Measurements from ENCODE around the gene PNMT. TPM values are rescaled to one million over a fixed set of nuclear protein-coding genes. Genes with fewer than 3 reads are reported as not detected.

The PNMT gene
- total and polyA plus RNA-seq, 4 donors = 1.9 to 4.3 (median 3.5) TPM

DNA sequence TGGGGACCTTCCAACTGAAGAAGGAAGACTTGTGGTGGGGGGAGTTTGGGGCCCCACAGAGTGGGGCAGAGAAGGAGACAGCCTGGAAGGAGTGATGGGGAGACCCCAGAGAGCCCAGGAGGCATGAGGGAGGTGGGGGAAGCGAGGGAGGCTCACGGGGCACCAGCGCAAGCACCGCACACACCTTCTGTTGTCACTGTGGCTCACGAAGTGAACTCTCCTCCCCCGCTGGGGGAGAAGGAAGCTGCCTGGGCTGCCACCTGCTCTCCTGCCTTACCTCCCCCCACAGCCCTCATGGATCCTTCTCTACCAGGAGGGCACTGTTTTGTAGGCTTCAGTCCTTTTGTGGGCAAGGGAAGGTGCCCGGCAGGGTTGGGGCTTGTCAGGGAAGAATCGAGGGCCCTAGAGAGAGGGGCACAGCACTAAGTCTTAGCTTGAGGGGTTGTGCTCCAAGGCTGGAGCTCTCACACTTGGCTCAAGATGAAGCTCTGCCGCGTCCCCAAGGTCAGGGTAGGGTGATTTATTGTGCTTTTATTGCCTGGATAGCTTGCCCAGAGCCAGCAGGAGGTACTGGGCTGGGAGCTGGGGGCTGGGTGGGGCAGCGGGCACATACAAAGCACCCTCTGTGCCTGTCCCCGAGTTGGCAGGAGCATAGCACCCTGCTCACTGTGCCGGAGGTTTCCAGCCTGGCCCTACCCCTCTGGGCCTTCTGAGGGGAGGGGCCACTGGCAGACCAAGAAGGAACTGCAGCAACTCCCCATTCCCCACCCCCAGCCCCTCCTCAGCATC lies 35.9 kb upstream of the PNMT start:
- no peak overlapping the region for H3K9ac ChIP-seq (ENCODE audit: insufficient read depth in 1 of 2, low read length in 2 of 2)
- H3K27me3 ChIP-seq (ENCODE audit: control insufficient read depth in 3 of 3, insufficient read depth in 3 of 3, low read length in 2 of 3) = no peaks in the 10 kb centered on the region
- TF ChIP-seq, protein P1, sequence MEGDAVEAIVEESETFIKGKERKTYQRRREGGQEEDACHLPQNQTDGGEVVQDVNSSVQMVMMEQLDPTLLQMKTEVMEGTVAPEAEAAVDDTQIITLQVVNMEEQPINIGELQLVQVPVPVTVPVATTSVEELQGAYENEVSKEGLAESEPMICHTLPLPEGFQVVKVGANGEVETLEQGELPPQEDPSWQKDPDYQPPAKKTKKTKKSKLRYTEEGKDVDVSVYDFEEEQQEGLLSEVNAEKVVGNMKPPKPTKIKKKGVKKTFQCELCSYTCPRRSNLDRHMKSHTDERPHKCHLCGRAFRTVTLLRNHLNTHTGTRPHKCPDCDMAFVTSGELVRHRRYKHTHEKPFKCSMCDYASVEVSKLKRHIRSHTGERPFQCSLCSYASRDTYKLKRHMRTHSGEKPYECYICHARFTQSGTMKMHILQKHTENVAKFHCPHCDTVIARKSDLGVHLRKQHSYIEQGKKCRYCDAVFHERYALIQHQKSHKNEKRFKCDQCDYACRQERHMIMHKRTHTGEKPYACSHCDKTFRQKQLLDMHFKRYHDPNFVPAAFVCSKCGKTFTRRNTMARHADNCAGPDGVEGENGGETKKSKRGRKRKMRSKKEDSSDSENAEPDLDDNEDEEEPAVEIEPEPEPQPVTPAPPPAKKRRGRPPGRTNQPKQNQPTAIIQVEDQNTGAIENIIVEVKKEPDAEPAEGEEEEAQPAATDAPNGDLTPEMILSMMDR (IDR thresholded peaks at IDR 0.05; ENCODE audit: control extremely low read depth, extremely low read depth) = no peak
- no peaks in the 10 kb centered on the region for H3K9me3 ChIP-seq (ENCODE audit: control insufficient read depth in 4 of 4, insufficient read depth in 3 of 4, low read length in 3 of 4)
- WGBS, 2 donors = 49 to 55% methylated on average over 13 of the region's 13 CpGs
- DNase-seq = no peak
- peaks cover 0 to 3% (median 1%) of the 10 kb centered on the region in 4 donors for H3K36me3 ChIP-seq (ENCODE audit: control insufficient read depth in 4 of 4, insufficient read depth in 4 of 4, low read length in 4 of 4)
- H3K27ac ChIP-seq (ENCODE audit: low read depth in 1 of 2, low read length in 1 of 2) = peak overlapping the region in 1 of 2 donors; percentile 67
- peaks cover 2 to 28% (median 9%) of the 10 kb centered on the region in 5 donors for H3K4me1 ChIP-seq (ENCODE audit: control insufficient read depth in 5 of 5, insufficient read depth in 5 of 5, low read length in 5 of 5)
- H3K4me3 ChIP-seq = no peak overlapping the region
- ATAC-seq (ENCODE audit: insufficient read depth, low FRiP score) = no peak

DNA sequence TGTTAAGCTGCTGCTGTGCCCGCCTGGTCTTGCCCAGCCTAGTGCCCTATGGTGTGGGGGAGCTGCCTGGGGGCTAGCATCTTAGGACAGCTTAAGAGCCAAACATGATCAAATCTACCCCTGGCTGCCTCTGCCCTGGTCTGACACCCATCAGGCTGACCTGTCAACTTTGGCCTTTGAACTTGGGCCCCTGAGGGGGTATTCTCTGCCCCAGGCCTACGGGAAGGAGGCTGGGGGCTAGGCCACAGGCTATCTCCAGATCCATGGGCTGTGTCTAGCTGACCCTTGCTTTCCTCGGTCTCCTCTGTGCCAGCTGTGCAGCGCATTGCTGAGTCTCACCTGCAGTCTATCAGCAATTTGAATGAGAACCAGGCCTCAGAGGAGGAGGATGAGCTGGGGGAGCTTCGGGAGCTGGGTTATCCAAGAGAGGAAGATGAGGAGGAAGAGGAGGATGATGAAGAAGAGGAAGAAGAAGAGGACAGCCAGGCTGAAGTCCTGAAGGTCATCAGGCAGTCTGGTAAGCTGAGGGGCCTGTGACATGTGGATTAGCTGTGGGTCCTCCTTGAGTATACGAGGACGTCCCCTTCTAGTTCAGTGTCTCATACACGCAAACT lies 34.6 kb upstream of the PNMT start:
- WGBS, 2 donors = 79 to 84% methylated on average over 8 of the region's 8 CpGs
- H3K36me3 ChIP-seq (ENCODE audit: control insufficient read depth in 4 of 4, insufficient read depth in 4 of 4, low read length in 4 of 4) = peaks cover 0 to 11% (median 1%) of the 10 kb centered on the region in 4 donors
- no peak overlapping the region for H3K27ac ChIP-seq (ENCODE audit: low read depth in 1 of 2, low read length in 1 of 2)
- no peaks in the 10 kb centered on the region for H3K27me3 ChIP-seq (ENCODE audit: control insufficient read depth in 3 of 3, insufficient read depth in 3 of 3, low read length in 2 of 3)
- ATAC-seq (ENCODE audit: insufficient read depth, low FRiP score) (no peak), DNase-seq (no peak)
- H3K9me3 ChIP-seq (ENCODE audit: control insufficient read depth in 4 of 4, insufficient read depth in 3 of 4, low read length in 3 of 4) = no peaks in the 10 kb centered on the region
- TF ChIP-seq, protein P1 (IDR thresholded peaks at IDR 0.05; ENCODE audit: control extremely low read depth, extremely low read depth) = no peak
- H3K4me1 ChIP-seq (ENCODE audit: control insufficient read depth in 5 of 5, insufficient read depth in 5 of 5, low read length in 5 of 5) = peaks cover 10 to 26% (median 16%) of the 10 kb centered on the region in 5 donors
- no peak overlapping the region for H3K9ac ChIP-seq (ENCODE audit: insufficient read depth in 1 of 2, low read length in 2 of 2)
- H3K4me3 ChIP-seq = no peak overlapping the region

DNA sequence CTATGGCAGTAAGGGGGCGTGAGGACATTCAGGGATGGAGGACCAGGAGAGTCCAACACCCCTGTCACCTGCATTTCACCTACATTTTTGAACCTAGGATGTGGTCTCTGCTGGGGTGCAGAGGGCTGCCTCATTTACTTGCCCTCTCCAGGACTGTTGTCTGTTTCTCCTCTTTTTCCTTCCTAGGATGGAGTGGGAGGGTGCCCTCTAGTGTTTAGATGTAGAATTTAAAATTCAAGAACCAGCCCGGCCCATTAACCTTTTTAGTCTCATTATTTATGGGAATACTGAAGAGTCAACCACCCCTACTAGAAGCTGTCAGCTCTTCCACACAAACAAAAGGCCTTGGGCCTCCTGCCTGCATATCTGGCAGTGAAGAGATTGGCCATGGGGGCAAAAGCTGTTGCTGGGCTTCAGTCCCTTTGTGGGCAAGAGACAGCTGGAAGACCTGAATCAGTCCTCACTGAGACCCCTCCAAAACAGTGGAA lies 33.8 kb upstream of the PNMT start:
- peaks cover 0 to 11% (median 1%) of the 10 kb centered on the region in 4 donors for H3K36me3 ChIP-seq (ENCODE audit: control insufficient read depth in 4 of 4, insufficient read depth in 4 of 4, low read length in 4 of 4)
- no peaks in the 10 kb centered on the region for H3K27me3 ChIP-seq (ENCODE audit: control insufficient read depth in 3 of 3, insufficient read depth in 3 of 3, low read length in 2 of 3)
- no peak overlapping the region for H3K27ac ChIP-seq (ENCODE audit: low read depth in 1 of 2, low read length in 1 of 2)
- TF ChIP-seq, protein P1 (IDR thresholded peaks at IDR 0.05; ENCODE audit: control extremely low read depth, extremely low read depth) = peak; percentile 56
- peaks cover 9 to 26% (median 17%) of the 10 kb centered on the region in 5 donors for H3K4me1 ChIP-seq (ENCODE audit: control insufficient read depth in 5 of 5, insufficient read depth in 5 of 5, low read length in 5 of 5)
- no peak overlapping the region for H3K4me3 ChIP-seq
- ATAC-seq (ENCODE audit: insufficient read depth, low FRiP score) (no peak), DNase-seq (peak in 1 of 3 donors; percentile 51)
- WGBS, 2 donors = 50 to 56% methylated on average over 2 of the region's 2 CpGs
- no peak overlapping the region for H3K9ac ChIP-seq (ENCODE audit: insufficient read depth in 1 of 2, low read length in 2 of 2)
- no peaks in the 10 kb centered on the region for H3K9me3 ChIP-seq (ENCODE audit: control insufficient read depth in 4 of 4, insufficient read depth in 3 of 4, low read length in 3 of 4)
